ENCODE results near the gene PHLDB2. TPM values are rescaled to one million over a fixed set of nuclear protein-coding genes. Genes with fewer than 3 reads are reported as not detected.

PHLDB2 gene
- total and polyA plus RNA-seq, 2 of the 13 experiments (the other 11 are each of a cell fraction or from before 2014, with no cell fraction given): 8.4 to 23.6 TPM

DNA sequence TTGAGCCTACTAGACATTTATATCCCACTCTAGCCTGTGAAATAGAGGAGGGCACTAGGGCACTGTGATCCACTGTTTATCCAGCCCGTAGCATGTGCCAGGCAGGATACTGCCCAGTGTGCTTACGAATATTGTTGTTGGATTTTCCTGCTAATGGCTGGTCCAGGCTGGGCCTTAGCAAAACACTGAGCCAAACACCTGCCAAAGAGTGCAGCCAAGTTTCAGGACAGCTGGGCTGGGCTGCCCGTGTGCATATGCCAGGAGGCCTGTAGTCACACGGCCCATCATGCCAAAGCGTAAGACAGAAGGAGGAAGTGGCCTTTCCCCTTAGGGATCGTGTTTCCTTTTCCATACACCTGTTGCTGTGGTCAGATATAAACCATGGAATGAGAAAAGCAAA lies 65.2 kb downstream of the PHLDB2 start:
- TF ChIP-seq, protein P1, sequence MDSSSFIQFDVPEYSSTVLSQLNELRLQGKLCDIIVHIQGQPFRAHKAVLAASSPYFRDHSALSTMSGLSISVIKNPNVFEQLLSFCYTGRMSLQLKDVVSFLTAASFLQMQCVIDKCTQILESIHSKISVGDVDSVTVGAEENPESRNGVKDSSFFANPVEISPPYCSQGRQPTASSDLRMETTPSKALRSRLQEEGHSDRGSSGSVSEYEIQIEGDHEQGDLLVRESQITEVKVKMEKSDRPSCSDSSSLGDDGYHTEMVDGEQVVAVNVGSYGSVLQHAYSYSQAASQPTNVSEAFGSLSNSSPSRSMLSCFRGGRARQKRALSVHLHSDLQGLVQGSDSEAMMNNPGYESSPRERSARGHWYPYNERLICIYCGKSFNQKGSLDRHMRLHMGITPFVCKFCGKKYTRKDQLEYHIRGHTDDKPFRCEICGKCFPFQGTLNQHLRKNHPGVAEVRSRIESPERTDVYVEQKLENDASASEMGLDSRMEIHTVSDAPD (CRISPR knock-in tag; IDR thresholded peaks at IDR 0.05): no peak
- TF ChIP-seq NR2C2 (CRISPR knock-in tag; IDR thresholded peaks at IDR 0.05; ENCODE audit: borderline replicate concordance) (no peak), ZHX1 (CRISPR knock-in tag; IDR thresholded peaks at IDR 0.05; ENCODE audit: low read depth) (no peak), KLF16 (CRISPR knock-in tag; IDR thresholded peaks at IDR 0.05) (no peak), ZNF337 (CRISPR knock-in tag; IDR thresholded peaks at IDR 0.05; ENCODE audit: borderline replicate concordance, low read depth) (no peak), TGIF2 (CRISPR knock-in tag; IDR thresholded peaks at IDR 0.05) (no peak), ESRRA (CRISPR knock-in tag; IDR thresholded peaks at IDR 0.05; ENCODE audit: low read depth) (no peak), SMC3 (IDR thresholded peaks at IDR 0.05; ENCODE audit: low read length) (no peak)
- TF ChIP-seq, protein P2, sequence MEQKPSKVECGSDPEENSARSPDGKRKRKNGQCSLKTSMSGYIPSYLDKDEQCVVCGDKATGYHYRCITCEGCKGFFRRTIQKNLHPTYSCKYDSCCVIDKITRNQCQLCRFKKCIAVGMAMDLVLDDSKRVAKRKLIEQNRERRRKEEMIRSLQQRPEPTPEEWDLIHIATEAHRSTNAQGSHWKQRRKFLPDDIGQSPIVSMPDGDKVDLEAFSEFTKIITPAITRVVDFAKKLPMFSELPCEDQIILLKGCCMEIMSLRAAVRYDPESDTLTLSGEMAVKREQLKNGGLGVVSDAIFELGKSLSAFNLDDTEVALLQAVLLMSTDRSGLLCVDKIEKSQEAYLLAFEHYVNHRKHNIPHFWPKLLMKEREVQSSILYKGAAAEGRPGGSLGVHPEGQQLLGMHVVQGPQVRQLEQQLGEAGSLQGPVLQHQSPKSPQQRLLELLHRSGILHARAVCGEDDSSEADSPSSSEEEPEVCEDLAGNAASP (CRISPR knock-in tag; IDR thresholded peaks at IDR 0.05; ENCODE audit: borderline replicate concordance): no peak
- TF ChIP-seq, protein P3, sequence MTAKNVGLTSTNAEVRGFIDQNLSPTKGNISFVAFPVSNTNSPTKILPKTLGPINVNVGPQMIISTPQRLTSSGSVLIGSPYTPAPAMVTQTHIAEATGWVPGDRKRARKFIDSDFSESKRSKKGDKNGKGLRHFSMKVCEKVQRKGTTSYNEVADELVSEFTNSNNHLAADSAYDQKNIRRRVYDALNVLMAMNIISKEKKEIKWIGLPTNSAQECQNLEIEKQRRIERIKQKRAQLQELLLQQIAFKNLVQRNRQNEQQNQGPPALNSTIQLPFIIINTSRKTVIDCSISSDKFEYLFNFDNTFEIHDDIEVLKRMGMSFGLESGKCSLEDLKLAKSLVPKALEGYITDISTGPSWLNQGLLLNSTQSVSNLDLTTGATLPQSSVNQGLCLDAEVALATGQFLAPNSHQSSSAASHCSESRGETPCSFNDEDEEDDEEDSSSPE (CRISPR knock-in tag; IDR thresholded peaks at IDR 0.05): no peak
- no peak overlapping the region for H3K9ac ChIP-seq (ENCODE audit: insufficient read depth, low read depth, low read length)
- H3K4me3 ChIP-seq (replicated peaks in 1 of 3; ENCODE audit: insufficient read depth in 1 of 3, low read depth in 2 of 3, low read length in 3 of 3): no peak overlapping the region
- H3K4me1 ChIP-seq (ENCODE audit: insufficient read depth, low read length): no peaks in the 10 kb centered on the region
- H4K20me1 ChIP-seq (ENCODE audit: insufficient read depth, low read length): no peaks in the 10 kb centered on the region
- peaks cover 13 to 33% of the 10 kb centered on the region in 2 experiments; a peak in 4 of 5 replicates for H3K36me3 ChIP-seq (replicated peaks in 1 of 2; ENCODE audit: control insufficient read depth in 1 of 2, insufficient read depth in 2 of 2, low read length in 2 of 2)
- FAIRE-seq: no peak
- no peak for DNase-seq (ENCODE audit: low spot score)
- no peaks in the 10 kb centered on the region for H3K79me2 ChIP-seq (ENCODE audit: insufficient read depth, low read length)
- no peak overlapping the region for H2AFZ ChIP-seq (ENCODE audit: low read length)
- ChIA-PET CTCF (ENCODE audit: low intra/inter-chr PET ratio, low total read pairs) (no interaction called here), POLR2A (no interaction called here)
- no peak overlapping the region for H3K4me2 ChIP-seq (ENCODE audit: low read depth, low read length)
- WGBS (ENCODE audit: low lambda C conversion rate): 96% methylated on average over 6 of the region's 6 CpGs
- no peaks in the 10 kb centered on the region for H3K27me3 ChIP-seq (ENCODE audit: control insufficient read depth in 1 of 2, insufficient read depth in 2 of 2, low read length in 2 of 2)
- no TSS peak for BruUV-seq (replicated peaks)
- no peak for ATAC-seq
- H3K27ac ChIP-seq (ENCODE audit: extremely low read length, insufficient read depth, low read length): no peak overlapping the region
- H3K9me3 ChIP-seq (ENCODE audit: low read length): no peaks in the 10 kb centered on the region
- intact Hi-C loops (cut with micrococcal nuclease; ENCODE audit: unreplicated experiment): no loop called here
- in situ Hi-C loops (cut with HindIII; ENCODE audit: extremely low pct_ligation_motif_present, low pct_unique_long_range_greater_than_20kb): no loop called here
